GM10266 (cell line): ENCODE results near the gene EXOSC6.
"Not testable (repeated sequence)": the region's sequence is repeated elsewhere in the genome, so short reads cannot be mapped to it uniquely, and the experiment has no call there.

Experiments used
- DNase-seq: peaks from one replicate; pipeline ENCODE4 v3.0.0; 2012; ENCODE audit errors: extremely low spot score
- TF ChIP-seq, protein P1 (sequence below): IDR thresholded peaks from 2 replicates; pipeline ENCODE4 v1.5.1; 2012; ENCODE audit warnings: mild to moderate bottlenecking, low read depth; ENCODE audit not compliant: control insufficient read depth, insufficient read depth; ENCODE audit errors: missing control alignments

Gene EXOSC6

DNA sequence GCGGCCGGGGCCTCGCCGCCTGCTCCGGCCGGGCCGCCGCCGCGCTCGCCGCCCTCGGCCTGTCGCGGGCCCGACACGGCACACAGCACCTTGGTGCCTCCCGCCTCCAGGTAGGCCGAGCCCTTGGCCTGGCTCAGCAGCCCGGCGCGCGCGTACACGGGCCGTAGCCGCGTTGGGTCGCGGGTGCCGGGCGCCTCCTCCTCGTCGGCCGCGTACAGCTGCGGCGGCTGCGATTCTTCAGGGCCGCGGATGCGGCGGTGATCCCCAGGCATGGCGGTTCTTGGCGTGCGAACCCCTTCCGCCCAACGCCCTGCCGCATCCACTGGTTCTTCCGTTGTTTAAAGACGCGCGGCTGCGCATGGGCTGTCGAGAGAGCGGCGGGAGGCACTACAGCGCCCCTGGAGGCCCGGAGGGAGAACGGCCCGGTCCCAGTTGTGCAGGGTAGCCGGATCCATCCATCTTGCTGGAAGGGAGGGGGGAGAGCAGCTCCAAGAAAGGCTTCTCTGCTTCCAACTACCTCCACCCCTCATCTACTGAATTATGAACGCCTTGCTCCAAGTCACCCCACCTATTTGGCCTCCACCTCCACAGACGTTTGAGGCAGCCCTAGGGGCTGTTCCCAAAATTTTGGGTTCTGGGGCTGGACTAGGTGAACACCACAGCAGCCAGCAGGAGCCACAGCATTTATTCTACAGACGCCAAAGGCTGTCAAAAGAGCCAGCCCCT is at the start of gene EXOSC6:
EXOSC6 (minus strand) TSS at position 312 of the 726 bp plus-strand sequence; CDS start at position 272, 40 bp downstream.
- peak; percentile 97 for DNase-seq
- TF ChIP-seq, protein P1, sequence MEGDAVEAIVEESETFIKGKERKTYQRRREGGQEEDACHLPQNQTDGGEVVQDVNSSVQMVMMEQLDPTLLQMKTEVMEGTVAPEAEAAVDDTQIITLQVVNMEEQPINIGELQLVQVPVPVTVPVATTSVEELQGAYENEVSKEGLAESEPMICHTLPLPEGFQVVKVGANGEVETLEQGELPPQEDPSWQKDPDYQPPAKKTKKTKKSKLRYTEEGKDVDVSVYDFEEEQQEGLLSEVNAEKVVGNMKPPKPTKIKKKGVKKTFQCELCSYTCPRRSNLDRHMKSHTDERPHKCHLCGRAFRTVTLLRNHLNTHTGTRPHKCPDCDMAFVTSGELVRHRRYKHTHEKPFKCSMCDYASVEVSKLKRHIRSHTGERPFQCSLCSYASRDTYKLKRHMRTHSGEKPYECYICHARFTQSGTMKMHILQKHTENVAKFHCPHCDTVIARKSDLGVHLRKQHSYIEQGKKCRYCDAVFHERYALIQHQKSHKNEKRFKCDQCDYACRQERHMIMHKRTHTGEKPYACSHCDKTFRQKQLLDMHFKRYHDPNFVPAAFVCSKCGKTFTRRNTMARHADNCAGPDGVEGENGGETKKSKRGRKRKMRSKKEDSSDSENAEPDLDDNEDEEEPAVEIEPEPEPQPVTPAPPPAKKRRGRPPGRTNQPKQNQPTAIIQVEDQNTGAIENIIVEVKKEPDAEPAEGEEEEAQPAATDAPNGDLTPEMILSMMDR, result peak; percentile 88

DNA sequence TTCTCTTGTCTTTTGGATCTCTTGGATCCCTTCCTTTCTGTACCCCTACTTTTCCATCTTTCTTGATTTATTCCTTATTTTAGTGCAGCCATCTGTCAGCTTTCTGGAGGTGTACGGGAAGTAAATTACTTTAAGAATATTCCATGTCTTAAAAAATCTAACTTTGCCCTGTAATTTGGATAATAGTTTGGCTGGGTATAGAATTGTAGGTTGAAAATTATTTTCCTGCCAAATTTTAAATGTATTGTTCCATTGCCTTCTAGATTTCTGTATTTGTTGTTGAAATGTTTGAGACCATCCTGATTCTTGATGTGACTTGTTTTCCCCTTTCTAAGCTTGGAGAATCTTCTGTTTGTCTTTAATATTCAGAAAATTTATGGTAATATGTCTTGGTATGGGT is 49.4 kb upstream of the EXOSC6 start:
- DNase-seq, result no peak
- TF ChIP-seq, protein P1, result no peak

DNA sequence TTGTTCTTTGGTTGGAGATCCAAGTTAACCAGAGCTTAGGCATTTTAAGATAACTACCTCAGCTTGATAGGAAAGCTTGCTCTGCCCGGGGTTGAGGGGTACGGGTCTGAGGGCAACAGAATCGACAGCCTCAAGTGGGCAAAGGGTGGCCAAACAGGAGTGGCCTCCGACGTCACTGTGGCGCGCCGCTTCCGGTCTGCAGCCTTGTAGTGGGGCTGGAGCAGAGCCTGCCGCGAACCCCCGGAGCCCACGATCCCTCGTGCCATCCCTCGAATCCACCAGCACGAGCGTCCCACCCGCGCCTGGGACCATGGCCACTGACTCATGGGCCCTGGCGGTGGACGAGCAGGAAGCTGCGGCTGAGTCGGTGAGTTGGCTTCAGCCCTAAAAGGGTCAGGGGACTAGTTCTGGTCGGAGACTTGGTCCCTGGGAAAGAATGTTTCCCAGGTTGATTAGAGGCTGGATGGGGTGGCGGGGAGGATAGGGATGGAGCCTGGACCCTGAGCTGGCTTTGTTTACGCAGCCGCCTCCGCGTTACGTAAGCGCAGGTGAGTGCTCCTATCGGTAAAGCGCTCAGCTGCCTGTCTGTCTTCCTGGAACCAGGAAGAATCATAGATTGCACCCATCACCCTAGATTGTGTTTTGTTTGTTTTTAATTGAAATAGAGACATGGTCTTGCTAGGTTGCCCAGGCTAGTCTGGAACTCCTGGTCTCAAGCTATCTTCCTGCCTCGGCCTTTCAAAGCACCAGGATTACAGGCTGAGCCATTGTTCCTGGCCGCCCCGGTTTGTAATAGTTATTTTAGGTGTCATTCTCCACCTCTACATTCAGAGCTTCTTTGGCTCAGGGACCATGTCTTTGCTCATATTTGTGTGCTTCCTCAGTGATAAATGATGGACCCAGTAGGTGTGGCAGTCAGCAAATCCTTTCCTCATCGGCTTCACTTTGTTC is 47.5 kb upstream of the EXOSC6 start, which contains the start of gene DDX19B:
DDX19B (plus strand) TSS at position 199 of the 951 bp plus-strand sequence; CDS start at position 311, 112 bp downstream.
- DNase-seq, result peak; percentile 79
- TF ChIP-seq, protein P1, result no peak

DNA sequence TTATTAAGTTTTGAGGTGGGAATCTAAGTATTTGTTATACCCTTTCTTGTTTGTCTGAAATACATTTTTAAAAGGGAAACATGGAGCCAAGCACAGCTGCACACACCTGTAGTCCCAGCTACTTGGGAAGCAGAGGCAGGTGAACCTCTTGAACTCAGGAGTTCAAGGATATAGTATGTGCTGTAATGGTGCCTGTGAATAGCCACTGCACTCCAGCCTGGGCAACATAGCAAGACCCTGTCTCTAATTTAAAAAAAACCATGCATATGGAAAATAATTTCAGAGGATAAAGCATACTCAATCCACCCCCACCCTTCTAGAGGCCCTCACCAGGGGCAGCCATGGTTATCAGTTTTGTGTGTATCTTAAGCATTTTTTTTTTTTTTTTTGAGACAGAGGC is 43.9 kb upstream of the EXOSC6 start:
- no peak for DNase-seq
- TF ChIP-seq, protein P1, result no peak

GRCh38 chr16:70294385-70295025 is 42.8 kb upstream of the EXOSC6 start:
- TF ChIP-seq, protein P1, result no peak

DNA sequence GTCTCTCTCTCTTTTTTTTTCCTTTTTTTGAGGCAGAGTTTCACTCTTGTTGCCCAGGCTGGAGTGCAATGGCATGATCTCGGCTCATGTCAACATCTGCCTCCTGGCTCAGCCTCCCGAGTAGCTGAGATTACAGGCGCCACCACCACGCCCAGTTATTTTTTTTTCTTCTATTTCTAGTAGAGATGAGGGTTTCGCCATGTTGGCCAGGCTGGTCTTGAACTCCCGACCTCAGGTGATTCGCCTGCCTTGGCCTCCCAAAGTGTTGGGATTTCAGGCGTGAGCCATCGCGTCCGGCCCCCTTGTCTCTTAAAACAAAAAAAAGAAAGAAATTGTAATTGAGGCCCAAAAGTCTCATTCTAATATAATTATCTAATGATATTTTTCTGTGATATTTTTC is 40.4 kb upstream of the EXOSC6 start:
- not testable (repeated sequence) for DNase-seq

More at GRCh38 chr16:70294385-70295025, 42.8 kb upstream of the EXOSC6 start:
- no peak for DNase-seq

DNA sequence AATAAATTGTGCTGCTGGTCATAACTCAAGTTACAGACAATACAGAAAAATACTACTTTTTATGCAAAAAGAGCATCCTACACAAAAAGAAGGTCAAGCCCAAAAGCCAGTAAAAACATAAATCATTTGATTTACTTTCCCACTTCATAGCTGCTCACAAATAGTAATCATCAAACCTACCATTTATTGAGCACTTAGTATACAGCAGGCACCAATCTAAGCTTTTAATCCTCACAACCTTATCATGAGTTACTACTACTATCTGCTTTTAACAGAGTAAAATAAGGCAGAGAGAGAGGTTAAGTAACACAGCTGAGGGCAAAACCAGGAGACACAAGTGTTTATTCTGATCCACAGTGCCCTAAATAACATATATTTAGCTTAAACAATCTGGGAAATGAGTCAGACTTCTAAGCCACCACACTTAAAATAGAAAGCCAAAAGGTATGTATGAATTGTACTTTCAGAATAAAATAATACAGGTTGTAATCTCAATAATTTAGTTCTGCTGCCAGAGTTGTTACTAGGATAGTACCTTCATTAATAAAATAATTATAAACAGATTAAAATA is 39.3 kb upstream of the EXOSC6 start:
- TF ChIP-seq, protein P1, result no peak
- DNase-seq, result no peak
